Heart left ventricle (tissue), 13 donors: ENCODE results near the gene ICAM5.

Experiments used
- POLR2A ChIP-seq, 2 donors: fragments of 450-650 bp; IDR thresholded peaks; one replicate each; pipeline ENCODE4 v1.6.1; 2017; ENCODE audit warnings: antibody characterized with exemption in 2 of 2, mild to moderate bottlenecking in 2 of 2, moderate library complexity in 2 of 2
- TF ChIP-seq, protein P1 (sequence below), 12 donors: fragments of 200-600 bp; sonication (generic) in 4 of 12; IDR thresholded peaks; one replicate each; pipeline versions ENCODE4 v1.5.0 to v1.8.0; 2018 to 2022; ENCODE audit warnings: antibody characterized with exemption in 12 of 12, mild to moderate bottlenecking in 5 of 12
- donor health status: ischemic (EF 13 %, LVEDD 7.1; RV severe dilation, severe dysfunction).
- donor health status: DM: no; HTN: yes; CAD: no.
- donor health status: DM: no; HTN: no; CAD: no.
- donor health status: ischemic (EF 25% LVEDD 6.9; RV normal size, moderate dysfunction).
- donor health status: ischemic (EF 25% LVEDD 5.7; RV mildly dilated, moderate dysfunction).
- donor health status: ischemic (EF 35%, LVEDD 5.7; RV mildly dilated, moderate dysfunction).
- donor health status: nonischemic (EF 11% LVEDD 7.7; RV severe dilation, severe dysfunction).
- donor health status: DM: yes; HTN: yes; CAD: no.
- donor health status: PGD.
- donor health status: ischemic (EF 29% LVEDD 5.4; RV normal size, mild dysfunction).
- donor health status: nonischemic (EF 23%, LVEDD 6.1; RV moderate dilation, normal function).

DNA sequence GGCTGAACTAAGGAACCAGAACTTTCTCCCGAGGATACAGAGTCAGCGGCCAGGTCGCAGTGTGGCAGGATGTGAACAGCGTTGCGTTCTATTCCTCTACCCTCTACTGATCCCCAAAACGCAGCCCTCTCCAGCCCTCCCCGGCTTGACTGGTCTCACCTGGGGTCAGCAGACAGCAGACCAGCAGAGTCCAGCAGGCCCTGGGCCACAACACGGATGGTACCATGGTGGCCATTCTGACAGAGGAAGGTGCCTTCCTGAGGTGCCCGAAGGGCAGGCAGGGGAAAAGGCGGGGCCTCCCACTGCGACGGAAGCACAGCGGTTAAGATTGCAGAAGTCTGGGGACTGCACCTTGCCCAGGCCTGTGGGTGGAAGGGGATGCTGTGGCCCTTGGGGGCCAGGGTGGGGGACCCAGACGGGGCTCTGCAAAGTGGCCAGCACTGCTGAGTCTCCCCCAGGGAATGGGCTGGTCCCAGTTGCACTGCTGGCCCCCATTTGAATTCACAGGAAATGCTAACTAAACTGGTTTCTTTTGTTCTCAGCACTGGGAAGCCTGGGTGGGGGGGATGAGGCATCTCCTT lies 49.7 kb downstream of the ICAM5 start, which contains the start of gene ICAM3:
- TF ChIP-seq, protein P1, sequence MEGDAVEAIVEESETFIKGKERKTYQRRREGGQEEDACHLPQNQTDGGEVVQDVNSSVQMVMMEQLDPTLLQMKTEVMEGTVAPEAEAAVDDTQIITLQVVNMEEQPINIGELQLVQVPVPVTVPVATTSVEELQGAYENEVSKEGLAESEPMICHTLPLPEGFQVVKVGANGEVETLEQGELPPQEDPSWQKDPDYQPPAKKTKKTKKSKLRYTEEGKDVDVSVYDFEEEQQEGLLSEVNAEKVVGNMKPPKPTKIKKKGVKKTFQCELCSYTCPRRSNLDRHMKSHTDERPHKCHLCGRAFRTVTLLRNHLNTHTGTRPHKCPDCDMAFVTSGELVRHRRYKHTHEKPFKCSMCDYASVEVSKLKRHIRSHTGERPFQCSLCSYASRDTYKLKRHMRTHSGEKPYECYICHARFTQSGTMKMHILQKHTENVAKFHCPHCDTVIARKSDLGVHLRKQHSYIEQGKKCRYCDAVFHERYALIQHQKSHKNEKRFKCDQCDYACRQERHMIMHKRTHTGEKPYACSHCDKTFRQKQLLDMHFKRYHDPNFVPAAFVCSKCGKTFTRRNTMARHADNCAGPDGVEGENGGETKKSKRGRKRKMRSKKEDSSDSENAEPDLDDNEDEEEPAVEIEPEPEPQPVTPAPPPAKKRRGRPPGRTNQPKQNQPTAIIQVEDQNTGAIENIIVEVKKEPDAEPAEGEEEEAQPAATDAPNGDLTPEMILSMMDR (IDR thresholded peaks at IDR 0.05): no peak
- TF ChIP-seq POLR2A (IDR thresholded peaks at IDR 0.05): no peak
